HG02970 (cell line): ENCODE results near the gene COL16A1.
A peak's percentile ranks its signal among the peaks of the same experiment; 100 is the strongest.

Experiments
- ATAC-seq: cut with Tn5 transposase; IDR thresholded peaks from one replicate; pipeline ENCODE4 v1.9.1; 2021; ENCODE audit warnings: mild to moderate bottlenecking, moderate library complexity, moderate number of reproducible peaks; ENCODE audit not compliant: unreplicated experiment, low FRiP score

COL16A1 gene

DNA sequence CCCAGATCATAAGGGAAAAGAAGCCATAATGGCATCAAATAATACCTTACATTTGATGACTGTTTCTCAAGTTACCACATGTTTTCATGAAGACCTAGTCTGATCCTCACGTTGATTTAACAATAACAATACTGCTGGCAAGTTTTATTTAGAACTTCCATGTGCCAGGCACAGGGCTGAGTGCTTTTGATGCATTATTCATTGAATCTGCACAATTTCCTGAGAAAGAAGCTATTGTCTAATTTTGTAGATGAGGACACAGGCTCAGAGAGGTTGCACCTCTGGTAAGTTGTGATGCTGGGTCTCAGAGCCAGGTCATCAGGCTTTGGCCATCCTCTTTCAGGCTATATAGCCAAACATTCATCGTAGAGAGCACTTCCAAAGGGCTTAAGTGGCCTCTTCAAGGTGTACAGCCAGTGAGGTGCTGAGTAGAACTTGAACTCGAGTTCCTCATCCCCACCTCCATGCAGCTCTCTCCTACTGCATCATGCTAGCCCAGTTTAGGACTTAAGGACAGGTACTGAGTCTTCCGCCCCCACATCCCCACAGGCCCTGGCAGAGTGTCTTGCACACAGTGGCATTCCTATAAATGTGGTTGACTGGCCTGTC is 50.8 kb downstream of the COL16A1 start:
- no peak for ATAC-seq

DNA sequence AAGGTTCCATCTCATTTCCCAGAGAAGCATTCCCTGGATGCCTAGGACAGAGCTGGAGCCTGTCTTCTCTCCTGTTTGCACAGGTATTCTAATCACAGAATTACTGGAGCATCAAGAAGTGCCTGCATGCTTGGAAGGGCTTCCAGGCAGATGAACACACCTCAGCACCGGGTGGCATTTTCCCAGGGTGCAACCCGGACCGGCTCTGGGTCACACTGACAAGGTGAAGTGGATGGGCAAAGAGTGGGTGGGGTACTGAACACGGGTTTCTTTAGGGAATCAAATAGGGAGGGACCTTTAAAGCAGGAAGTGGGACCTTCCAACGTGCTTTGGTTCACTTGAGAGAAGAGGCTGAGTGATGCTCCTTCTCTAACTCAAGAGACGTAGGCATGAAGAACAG is 52.1 kb downstream of the COL16A1 start:
- no peak for ATAC-seq

DNA sequence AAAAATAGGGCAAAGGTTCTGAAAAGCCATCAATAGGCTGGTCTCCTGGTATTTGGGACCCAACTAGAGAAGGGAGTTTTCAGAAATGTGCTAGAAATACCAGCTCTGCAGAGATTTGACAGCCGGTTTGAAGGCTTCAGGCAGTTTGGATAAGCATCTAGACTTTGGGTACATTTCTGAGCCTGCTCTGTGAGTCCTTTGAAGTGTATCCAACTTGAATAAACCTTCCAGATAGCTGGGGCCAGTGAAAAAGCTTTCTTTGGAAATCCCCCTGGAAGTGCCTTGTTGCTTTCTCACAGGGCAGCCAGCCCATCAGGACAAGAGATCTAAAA is 52.8 kb downstream of the COL16A1 start:
- no peak for ATAC-seq

DNA sequence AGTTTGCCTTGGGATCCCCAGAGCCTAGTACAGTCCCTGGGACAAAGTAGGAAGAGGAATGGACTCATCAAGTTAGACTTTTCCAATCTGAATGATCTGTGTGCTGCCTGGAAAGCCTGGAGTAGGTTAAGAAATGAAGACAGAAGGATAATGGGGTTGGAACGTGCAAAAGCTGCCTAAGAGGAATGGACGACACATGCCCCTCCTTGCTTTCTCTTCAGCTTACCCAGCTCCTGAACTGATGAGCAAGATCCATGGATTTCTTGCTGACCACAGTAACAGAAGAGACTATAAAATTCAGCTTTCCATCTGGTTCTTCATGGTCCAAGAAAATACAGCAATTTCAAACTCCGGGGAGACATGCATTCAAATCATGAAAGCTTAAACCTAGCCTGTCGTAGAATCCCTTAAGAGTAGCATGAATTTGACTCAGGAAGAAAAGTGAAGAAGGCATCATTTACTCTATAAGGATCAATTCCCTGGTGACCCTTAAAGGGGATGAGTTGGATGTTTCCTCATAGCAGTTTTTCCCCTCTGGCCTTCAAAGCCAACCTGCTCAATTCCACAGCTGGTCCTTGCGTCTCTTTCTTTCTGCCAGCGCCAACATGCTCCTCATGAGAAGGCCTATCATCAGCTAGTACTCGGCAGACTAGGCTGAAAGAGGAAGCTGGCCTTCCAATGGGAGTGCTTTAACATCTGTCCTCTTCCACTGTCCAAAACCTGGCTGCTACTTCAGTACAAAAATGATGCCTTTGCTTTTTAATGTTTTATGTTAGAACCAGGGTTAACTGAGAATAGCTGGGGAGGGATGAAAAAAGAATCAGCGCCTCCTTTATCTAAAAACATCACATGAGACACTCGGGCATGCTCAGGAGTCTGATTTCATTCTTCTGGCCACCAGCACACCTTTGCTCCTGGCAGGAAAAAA is 53.4 kb downstream of the COL16A1 start:
- ATAC-seq, result no peak

DNA sequence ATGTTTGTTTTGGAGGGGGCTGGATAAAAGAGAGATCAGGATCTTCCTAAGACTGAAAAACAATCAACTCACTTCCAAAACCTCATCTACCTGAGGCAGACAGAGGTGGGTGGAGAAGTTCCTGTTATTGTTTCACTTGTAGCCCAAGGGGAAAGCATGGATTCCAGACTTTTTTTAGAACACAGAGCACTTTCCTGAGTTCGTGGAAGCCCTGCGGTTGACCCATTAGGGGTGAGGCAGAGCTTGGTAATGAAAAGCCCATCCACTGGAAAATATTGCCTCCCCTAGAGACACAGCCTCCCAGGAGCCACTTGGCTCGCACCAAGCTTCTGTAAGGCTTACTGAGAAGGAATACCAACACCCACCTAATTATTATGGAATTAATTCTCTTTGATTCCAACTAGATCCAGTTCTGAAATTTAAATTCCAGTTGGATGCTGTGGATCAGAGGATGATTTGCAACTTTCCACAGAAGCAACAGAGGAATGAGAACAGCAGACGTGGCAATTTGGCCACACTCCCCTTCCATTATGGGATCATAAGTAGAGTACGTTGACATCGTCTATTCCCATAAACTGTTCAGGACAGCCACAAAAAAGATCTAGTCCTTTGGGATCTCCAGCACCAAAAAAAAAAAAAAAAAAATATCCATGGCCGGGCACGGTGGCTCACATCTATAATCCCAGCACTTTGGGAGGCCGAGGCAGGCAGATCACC is 55.0 kb downstream of the COL16A1 start:
- ATAC-seq, result no peak

DNA sequence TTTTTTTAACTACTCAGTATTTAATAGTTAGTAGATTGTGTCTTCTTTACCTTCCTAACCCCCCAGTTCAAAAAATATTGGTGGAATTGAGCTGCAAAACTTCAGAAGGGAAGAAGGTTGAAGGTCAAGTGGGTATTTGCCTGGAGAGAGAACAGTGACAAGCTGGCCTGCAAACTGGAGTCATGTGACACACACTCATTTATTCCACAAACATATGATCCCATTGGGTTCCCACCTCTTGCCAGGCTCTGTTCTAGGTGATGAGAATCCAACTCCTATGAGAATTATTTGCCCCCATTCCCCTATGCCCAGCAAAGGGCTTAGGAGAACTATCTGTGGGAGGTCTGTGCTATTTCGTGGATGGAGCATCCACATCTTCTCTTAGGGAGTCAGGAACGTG is 55.6 kb downstream of the COL16A1 start:
- no peak for ATAC-seq

DNA sequence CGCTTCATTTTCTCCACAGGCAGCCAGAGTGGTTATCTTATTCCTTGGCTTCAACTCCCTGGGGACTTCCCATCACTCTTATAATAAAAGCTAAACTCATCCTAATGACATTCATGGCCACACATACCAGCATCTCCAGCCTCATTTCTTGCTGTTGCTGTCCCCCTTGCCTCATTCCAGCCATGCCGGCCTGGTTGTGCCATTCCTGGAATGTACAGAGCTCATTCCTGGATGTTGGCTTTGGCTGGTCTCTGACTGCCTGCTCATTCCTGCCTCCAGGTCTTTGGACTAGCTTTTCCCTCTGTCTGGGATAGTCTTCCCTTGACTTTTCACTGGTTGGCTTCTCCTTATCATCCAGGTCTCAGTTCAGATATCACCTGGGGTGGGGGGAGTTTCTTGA is 56.7 kb downstream of the COL16A1 start:
- no peak for ATAC-seq

DNA sequence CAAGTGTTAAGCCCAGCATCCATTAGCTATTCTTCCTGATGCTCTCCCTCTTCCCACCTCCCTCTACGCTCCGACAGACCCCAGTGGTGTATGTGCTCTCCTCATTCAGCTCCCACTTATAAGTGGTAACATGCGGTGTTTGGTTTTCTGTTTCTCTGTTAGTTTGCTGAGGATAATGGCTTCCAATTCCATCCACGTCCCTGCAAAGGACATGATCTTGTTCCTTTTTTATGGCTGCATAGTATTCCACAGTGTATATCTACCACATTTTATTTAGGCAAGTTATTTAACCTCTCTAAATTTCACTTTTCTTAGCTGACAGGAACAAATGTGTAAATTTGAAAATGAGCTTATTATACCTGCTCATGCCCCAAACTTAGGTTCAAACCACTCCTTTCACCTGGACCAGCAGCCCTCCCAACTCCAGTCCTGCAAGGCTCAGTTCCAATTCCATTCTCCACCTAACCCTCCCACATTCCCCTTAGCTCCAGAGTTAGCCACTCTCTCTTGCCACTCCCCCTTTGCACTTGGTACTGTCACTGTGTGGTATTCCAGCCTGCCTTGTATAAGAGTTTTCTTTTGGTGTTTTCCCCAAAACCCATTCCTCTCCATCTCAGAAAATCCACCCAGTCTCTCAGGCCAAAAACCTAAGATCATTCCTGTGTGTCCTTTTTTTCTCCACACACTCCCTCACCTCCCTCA is 57.4 kb downstream of the COL16A1 start:
- no peak for ATAC-seq

DNA sequence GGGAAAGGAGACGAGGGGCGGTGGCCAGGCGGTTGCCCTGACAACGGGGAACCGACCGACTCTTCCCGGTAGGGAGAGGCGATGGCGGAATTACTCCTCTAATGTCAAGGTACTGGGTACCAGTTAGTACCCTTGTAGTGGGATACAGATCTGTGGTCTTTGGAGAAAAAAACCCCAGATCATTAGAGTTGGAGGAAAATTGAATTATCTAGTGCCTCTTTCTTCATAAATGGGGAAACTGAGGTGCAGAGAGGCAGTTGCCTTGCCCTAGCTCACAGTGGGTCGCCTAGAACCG is 58.6 kb downstream of the COL16A1 start:
- ATAC-seq, result no peak

DNA sequence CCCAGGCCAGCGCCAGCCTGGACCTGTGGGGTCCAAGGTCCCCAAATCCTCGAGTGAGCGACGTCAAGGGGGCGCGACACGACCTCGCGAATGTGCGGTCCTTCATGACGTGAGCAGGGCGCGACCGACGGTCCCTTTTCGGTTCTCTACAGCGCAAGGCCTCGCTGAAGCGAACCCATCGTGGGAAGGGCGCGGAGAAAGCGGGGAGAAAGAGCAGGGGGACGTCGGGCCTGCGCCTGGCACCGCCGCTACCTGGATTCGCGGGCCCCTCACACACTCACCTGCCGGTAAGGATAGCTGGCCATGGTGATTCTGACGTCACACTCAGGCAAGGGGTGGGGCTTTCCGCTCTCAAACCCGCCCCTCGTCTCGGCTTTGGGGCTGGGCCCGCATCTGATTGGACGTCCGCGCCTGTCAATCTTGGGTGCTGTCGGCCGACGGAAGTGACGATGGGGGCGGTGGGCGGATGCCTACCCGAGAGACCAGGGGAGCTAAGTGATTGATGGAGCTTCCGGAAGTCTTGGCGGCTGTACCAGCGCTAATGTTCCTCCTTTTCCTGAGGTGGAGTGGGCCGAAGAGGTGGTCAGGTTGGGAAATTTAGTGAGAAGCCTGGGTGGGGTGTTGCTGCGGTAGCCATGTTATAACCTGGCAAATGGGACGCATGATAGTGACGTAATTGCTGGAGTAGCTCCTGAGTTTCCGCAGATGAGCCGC is 59.1 kb downstream of the COL16A1 start, which contains the start of gene PEF1:
Gene PEF1 (minus strand): TSS at position 317 of the 714 bp plus-strand sequence. CDS start 12 bp downstream, at position 305.
- peak; percentile 96 for ATAC-seq

DNA sequence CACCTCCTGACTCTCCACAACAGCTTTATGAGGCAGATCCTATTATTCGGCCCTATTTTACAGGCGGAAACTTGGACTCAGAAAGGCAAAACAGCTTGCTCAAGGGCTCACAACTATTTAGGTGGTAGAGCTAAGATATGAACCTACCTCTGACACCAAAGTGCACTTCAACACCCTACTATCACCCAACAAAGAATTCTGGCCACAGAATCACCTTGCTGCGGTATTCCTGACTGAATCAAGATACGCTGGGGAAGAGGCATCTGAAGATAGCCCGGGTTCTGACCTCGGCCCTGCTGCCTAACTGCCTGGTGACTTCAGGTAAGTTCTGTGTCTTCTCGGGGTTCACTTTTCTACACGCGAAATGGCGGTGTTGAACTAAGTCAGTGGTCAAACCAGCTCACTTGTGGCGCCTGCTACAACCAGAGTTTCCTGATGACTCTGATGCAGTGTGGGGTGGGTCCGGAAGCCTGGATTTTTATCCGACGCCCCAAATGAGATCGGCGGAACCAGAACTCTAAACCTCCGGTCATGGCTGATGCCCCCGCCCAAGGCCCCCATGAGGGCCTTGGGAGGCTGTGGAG is 59.7 kb downstream of the COL16A1 start:
- ATAC-seq, result no peak

DNA sequence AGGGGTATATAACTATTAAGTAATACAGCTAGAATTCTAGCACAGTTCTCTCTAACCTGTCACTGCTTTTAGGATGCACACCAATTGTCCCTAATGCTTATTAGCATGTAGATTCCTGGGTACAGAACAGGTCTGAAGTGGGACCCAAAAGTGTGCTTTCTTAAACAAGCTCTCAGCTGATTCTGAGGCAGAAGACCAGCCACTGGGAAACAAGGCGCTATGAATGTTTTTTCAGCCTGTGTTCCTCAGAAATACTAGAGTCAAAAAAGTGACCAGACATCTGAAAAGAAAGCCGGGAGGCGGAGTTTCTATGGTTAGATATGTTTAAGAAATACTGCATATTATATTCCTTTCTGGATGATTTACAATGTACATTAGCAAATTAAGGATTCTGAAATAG is 60.9 kb downstream of the COL16A1 start:
- no peak for ATAC-seq

DNA sequence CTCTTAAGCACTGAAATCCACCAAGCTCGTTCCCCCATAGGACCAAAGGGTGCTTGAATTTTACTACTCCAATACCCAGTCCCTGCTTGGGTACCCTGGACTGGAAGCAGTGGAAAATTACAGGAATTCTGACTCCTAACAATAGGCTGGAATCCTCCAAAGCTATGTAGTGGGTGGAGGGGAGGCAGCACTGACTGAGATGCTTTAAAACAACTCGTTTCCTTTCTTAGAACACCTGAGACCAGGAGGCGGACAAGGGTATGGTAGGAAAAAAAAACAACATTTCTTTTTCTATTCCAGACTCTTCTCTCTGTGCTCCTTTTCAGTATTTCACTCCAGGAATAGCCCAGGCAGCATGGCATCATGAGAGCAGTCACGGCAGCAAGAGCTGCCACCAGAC is 61.5 kb downstream of the COL16A1 start:
- no peak for ATAC-seq

DNA sequence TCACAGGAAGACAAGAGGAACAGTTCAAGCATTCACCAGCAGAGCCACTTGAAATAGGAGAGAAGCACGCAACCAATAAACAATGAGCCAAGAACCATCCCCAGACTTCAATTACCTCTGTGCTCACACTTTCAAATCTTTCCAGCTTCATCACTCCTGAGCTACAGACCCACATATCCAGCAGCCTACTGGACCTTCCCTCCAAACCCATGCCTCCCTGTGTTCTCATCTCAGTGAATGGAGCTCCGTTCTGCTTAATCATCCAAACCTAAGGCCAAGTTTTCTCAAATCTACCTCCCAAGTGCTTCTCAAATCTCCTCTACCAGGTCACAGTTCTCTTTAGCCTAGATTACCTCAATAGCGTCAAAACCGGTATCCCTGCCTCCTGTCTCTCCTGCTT is 62.9 kb downstream of the COL16A1 start:
- ATAC-seq, result no peak

DNA sequence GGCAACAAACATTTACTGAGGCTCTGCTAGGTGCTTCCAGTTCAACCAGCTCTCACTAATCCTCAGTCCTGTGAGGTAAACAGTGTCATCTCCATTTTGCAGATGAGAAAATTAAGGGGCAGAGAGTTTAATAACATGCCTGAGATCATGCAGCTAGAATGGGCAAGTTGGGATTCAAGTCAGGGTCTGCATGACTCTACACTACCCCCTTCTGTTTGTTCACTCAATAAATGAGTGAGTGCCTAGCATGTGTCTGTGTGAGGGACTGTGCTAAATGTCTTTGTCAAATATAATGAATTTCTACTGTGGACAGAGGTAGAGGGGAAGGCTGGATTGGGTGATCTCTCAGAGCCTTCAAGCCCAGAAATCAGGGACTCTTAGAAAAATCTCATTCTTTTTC is 63.6 kb downstream of the COL16A1 start:
- no peak for ATAC-seq

DNA sequence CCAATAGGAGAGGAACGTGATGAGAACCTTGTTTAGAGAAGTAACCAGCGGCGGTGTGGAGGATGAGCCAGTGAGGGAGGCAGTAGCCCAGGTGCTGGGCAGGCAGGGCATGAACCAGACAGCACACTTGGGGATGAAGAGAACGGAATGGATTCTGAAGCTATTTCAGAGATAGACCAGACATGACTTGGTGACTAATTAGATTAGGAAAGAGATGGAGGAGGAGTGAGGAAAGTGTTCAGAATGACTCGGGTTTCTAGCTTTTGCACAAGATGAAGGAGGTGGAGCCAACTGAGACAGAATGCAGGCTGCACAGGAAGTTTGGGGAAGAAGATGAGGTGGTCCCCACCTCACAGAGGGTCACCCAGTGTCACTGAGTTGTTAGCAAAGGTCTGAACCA is 64.3 kb downstream of the COL16A1 start:
- no peak for ATAC-seq

DNA sequence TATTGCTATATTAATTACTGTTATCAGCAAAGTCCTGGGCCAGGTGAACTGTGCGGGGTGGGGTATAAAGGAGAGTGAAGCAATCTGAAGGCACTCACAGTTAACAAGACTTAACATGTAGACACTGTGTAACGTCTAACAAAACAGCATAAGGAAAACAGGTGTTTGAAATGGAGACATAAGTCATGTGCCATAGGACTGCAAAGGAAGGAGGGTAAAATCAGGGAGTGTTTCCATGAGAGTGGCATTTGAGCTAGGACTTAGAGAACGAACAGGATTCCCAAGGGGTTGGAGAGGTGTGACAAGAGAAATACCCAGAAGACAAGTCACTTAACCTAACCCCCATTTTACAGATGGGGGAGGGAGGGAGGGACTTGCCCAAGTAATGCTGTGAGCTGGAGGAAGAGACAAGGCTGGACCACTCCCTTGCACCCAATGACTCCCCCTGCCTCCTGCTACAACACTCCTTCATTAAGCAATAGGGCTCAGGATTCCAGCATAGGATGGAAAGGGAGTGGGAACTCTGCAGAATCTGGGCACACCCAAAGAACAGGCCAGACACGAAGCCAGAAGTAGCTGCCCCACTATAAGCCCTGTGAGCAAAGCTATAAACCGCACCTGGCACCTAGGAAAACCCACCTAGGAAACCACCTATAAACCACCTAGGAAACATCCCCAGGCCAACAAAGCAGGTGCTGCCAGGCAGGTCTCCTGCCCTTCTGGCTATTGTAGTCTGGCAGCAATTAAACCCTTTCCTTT is 65.7 kb downstream of the COL16A1 start:
- ATAC-seq, result no peak

DNA sequence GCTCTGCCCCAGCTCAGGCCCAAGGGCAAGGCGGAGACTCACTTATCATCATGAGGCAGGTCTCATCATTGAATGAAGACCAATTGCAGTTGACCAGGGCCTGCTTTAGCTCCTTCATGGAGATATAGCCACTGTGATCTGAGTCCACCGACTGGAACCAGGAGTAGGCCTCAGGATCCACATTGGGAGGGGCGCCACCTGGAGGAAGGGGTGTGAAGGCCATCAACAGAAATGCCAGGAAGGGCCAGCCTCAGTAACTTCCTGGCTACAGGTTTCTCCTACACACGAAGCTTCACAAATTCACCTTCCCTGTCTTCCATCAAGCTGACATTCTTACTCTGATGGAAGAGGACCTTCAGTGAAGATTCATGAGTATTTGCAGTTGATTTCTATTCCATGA is 70.7 kb downstream of the COL16A1 start:
- no peak for ATAC-seq

DNA sequence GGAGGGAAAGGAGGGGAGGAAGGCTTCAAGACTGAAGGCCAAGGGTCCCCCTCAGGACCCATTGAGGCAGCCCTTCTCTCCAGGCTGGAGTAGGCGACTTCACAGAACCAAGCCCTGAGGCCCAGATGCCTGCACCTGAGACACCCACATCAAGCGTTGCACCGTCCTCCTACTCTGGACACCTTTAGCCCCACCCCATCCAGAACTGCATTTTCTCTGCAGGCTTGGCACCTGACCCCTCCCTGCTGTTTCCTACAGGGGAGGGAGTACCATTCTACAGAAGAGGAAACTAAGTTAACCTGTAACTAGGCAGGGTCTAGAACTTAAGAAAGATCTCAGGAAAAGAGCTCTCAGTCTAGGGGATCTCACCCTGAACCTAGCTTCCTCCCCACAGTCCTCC is 71.2 kb downstream of the COL16A1 start:
- ATAC-seq, result no peak
